ENCODE measurements around the gene DSG3.

Gene DSG3

GRCh38 chr18:31482051-31482450 is 34.5 kb downstream of the DSG3 start:
- TF ChIP-seq CTCF (IDR thresholded peaks at IDR 0.05; ENCODE audit: control extremely low read depth, extremely low read depth, low read depth, missing control alignments), result no peak
- DNase-seq (ENCODE audit: extremely low spot score), result no peak
- ChIA-PET POLR2A (no interaction called here), CTCF (interaction anchor here (0.9 to 1.6 kb wide), 5 partner anchors 15 to 57 kb away, joined by 3 to 4 read pairs (median 3); no protein-coding TSS in a partner anchor)

GRCh38 chr18:31483396-31483795 is 35.9 kb downstream of the DSG3 start:
- CTCF ChIA-PET, result interaction anchor here (1.6 kb wide), 1 partner anchor 14 kb away, joined by 3 read pairs; no protein-coding TSS in a partner anchor
- POLR2A ChIA-PET, result no interaction called here
- no peak for DNase-seq (ENCODE audit: extremely low spot score)
- TF ChIP-seq CTCF (IDR thresholded peaks at IDR 0.05; ENCODE audit: control extremely low read depth, extremely low read depth, low read depth, missing control alignments), result no peak

GRCh38 chr18:31484461-31484860 is 36.9 kb downstream of the DSG3 start:
- POLR2A ChIA-PET, result no interaction called here
- DNase-seq (ENCODE audit: extremely low spot score), result no peak
- CTCF ChIA-PET, result interaction anchor here (1.6 kb wide), 1 partner anchor 15 kb away, joined by 3 read pairs; no protein-coding TSS in a partner anchor
- TF ChIP-seq CTCF (IDR thresholded peaks at IDR 0.05; ENCODE audit: control extremely low read depth, extremely low read depth, low read depth, missing control alignments), result no peak

- CTCF ChIA-PET, result interaction anchor here (1.6 kb wide), 1 partner anchor 238 kb away, joined by 3 read pairs; no protein-coding TSS in a partner anchor
- no peak for TF ChIP-seq CTCF (IDR thresholded peaks at IDR 0.05; ENCODE audit: control extremely low read depth, extremely low read depth, low read depth, missing control alignments)
- DNase-seq (ENCODE audit: extremely low spot score), result no peak
- POLR2A ChIA-PET, result no interaction called here
Observed at GRCh38 chr18:31486165-31486564, 38.6 kb downstream of the DSG3 start.

GRCh38 chr18:31487246-31488015 is 39.9 kb downstream of the DSG3 start:
- ChIA-PET CTCF (interaction anchor here (1.1 to 1.6 kb wide), 3 partner anchors 11 to 237 kb away, joined by 3 to 5 read pairs (median 3); no protein-coding TSS in a partner anchor), POLR2A (no interaction called here)
- TF ChIP-seq CTCF (IDR thresholded peaks at IDR 0.05; ENCODE audit: control extremely low read depth, extremely low read depth, low read depth, missing control alignments), result no peak
- no peak for DNase-seq (ENCODE audit: extremely low spot score)

- CTCF ChIA-PET, result interaction anchor here (1.1 to 1.8 kb wide), 3 partner anchors 12 to 66 kb away, joined by 3 to 6 read pairs (median 4); no protein-coding TSS in a partner anchor
- no peak for TF ChIP-seq CTCF (IDR thresholded peaks at IDR 0.05; ENCODE audit: control extremely low read depth, extremely low read depth, low read depth, missing control alignments)
- POLR2A ChIA-PET, result no interaction called here
- DNase-seq (ENCODE audit: extremely low spot score), result no peak
Observed at GRCh38 chr18:31489311-31489710, 41.8 kb downstream of the DSG3 start.

All from GM10248 (cell line).